ENCODE results near the gene NDUFS6.

NDUFS6 gene

DNA sequence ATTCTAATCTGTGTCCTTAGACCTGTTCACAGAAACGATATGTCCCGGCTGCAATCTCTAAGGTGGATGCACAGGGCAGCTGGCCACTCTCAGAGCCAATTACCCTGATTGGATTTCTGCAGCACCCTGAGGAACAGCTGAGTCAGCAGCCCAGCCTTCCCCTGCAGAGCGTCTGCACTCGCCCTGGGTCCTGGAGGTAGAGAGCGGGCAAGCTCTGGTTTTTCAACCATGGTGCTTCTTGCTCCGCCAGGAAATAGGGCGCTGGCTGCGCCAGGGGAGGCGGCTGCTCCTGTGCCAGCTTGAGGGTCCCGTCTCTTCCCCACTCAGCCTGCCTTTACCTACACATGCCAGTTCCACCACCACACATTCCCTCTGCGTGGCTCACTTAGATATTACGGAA is 19.2 kb downstream of the NDUFS6 start:
- no peak overlapping the region for H3K4me3 ChIP-seq (ENCODE audit: extremely low read depth, insufficient read depth, low read length, poor library complexity, severe bottlenecking)
- no peak overlapping the region for H3K27ac ChIP-seq (ENCODE audit: low read depth, low read length, severe bottlenecking)
- 85 to 99% methylated on average over 7 to 10 of the region's 12 CpGs for WGBS, 2 experiments (ENCODE audit: insufficient coverage in 2 of 2)
- H3K4me1 ChIP-seq (ENCODE audit: control insufficient read depth, insufficient read depth, low read length, poor library complexity, severe bottlenecking), result no peaks in the 10 kb centered on the region
- peaks cover 81% of the 10 kb centered on the region for H3K36me3 ChIP-seq (ENCODE audit: control insufficient read depth, insufficient read depth, low read length)
- no peaks in the 10 kb centered on the region for H3K9me3 ChIP-seq (ENCODE audit: control insufficient read depth, low read length)

DNA sequence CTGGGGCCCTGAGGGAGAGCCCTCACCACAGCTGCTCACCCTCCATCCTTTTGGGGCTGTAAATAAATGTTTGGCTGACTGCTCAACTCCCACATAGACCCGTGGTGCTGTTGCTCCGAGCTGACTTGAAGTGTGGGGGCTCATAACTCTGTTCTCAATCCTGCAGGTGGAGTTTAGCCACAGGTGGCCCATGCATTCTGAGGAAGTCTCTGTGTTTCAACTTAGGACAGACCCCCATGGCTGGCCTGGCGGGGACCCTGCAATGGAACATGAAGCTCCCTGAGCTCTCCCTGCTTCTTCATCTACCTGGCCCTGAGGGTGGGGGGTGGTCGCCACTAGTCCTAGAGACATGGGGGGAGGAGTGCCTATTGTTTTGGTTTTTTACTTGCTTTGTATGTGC is 19.7 kb downstream of the NDUFS6 start:
- 100% methylated on average over 3 of the region's 4 CpGs for WGBS, 2 experiments (ENCODE audit: insufficient coverage in 2 of 2)
- H3K4me3 ChIP-seq (ENCODE audit: extremely low read depth, insufficient read depth, low read length, poor library complexity, severe bottlenecking), result no peak overlapping the region
- H3K36me3 ChIP-seq (ENCODE audit: control insufficient read depth, insufficient read depth, low read length), result peaks cover 77% of the 10 kb centered on the region
- no peak overlapping the region for H3K27ac ChIP-seq (ENCODE audit: low read depth, low read length, severe bottlenecking)
- no peaks in the 10 kb centered on the region for H3K4me1 ChIP-seq (ENCODE audit: control insufficient read depth, insufficient read depth, low read length, poor library complexity, severe bottlenecking)
- H3K9me3 ChIP-seq (ENCODE audit: control insufficient read depth, low read length), result no peaks in the 10 kb centered on the region

DNA sequence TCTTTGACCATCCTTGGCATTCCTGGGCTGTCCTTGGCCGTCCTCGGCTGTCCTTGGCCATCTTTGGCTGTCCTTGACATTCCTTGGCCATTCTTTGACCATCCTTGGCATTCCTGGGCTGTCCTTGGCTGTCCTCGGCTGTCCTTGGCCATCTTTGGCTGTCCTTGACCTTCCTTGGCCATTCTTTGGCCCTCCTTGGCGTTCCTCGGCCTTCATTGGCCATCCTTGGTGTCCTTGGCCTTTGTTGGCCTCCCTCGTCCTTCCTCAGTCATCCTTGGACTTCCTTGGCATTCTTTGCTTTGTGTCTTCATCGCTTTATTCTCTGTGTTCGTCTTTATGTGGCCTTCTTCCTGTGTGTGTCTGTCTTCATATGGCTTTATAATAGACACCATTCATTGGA is 20.7 kb downstream of the NDUFS6 start:
- 96 to 97% methylated on average over 6 to 7 of the region's 8 CpGs for WGBS, 2 experiments (ENCODE audit: insufficient coverage in 2 of 2)
- H3K9me3 ChIP-seq (ENCODE audit: control insufficient read depth, low read length), result no peaks in the 10 kb centered on the region

GRCh38 chr5:1823381-1824034 is 22.3 kb downstream of the NDUFS6 start:
- Histone ChIP-seq H3K4me3 (ENCODE audit: extremely low read depth, insufficient read depth, low read length, poor library complexity, severe bottlenecking) (no peak overlapping the region), H3K9me3 (ENCODE audit: control insufficient read depth, low read length) (no peaks in the 10 kb centered on the region), H3K36me3 (ENCODE audit: control insufficient read depth, insufficient read depth, low read length) (peaks cover 68% of the 10 kb centered on the region), H3K27ac (ENCODE audit: low read depth, low read length, severe bottlenecking) (no peak overlapping the region), H3K4me1 (ENCODE audit: control insufficient read depth, insufficient read depth, low read length, poor library complexity, severe bottlenecking) (no peaks in the 10 kb centered on the region)
- WGBS, 2 experiments (ENCODE audit: insufficient coverage in 2 of 2), result 81 to 85% methylated on average over 9 to 10 of the region's 12 CpGs

More for the DNA sequence above, 20.7 kb downstream of the NDUFS6 start:
- no peak overlapping the region for H3K4me3 ChIP-seq (ENCODE audit: extremely low read depth, insufficient read depth, low read length, poor library complexity, severe bottlenecking)
- no peak overlapping the region for H3K27ac ChIP-seq (ENCODE audit: low read depth, low read length, severe bottlenecking)
- H3K4me1 ChIP-seq (ENCODE audit: control insufficient read depth, insufficient read depth, low read length, poor library complexity, severe bottlenecking), result no peaks in the 10 kb centered on the region
- peaks cover 76% of the 10 kb centered on the region for H3K36me3 ChIP-seq (ENCODE audit: control insufficient read depth, insufficient read depth, low read length)

GRCh38 chr5:1824109-1824821 is 23.1 kb downstream of the NDUFS6 start:
- peaks cover 60% of the 10 kb centered on the region for H3K36me3 ChIP-seq (ENCODE audit: control insufficient read depth, insufficient read depth, low read length)

GRCh38 chr5:1824903-1825841 is 24.0 kb downstream of the NDUFS6 start:
- Histone ChIP-seq H3K27ac (ENCODE audit: low read depth, low read length, severe bottlenecking) (no peak overlapping the region), H3K4me1 (ENCODE audit: control insufficient read depth, insufficient read depth, low read length, poor library complexity, severe bottlenecking) (no peaks in the 10 kb centered on the region), H3K36me3 (ENCODE audit: control insufficient read depth, insufficient read depth, low read length) (peaks cover 51% of the 10 kb centered on the region), H3K4me3 (ENCODE audit: extremely low read depth, insufficient read depth, low read length, poor library complexity, severe bottlenecking) (no peak overlapping the region), H3K9me3 (ENCODE audit: control insufficient read depth, low read length) (no peaks in the 10 kb centered on the region)
- 96 to 99% methylated on average over 22 to 27 of the region's 27 CpGs for WGBS, 2 experiments (ENCODE audit: insufficient coverage in 2 of 2)

More at GRCh38 chr5:1824109-1824821, 23.1 kb downstream of the NDUFS6 start:
- Histone ChIP-seq H3K4me1 (ENCODE audit: control insufficient read depth, insufficient read depth, low read length, poor library complexity, severe bottlenecking) (no peaks in the 10 kb centered on the region), H3K4me3 (ENCODE audit: extremely low read depth, insufficient read depth, low read length, poor library complexity, severe bottlenecking) (no peak overlapping the region), H3K27ac (ENCODE audit: low read depth, low read length, severe bottlenecking) (no peak overlapping the region), H3K9me3 (ENCODE audit: control insufficient read depth, low read length) (no peaks in the 10 kb centered on the region)
- 90 to 92% methylated on average over 19 to 24 of the region's 25 CpGs for WGBS, 2 experiments (ENCODE audit: insufficient coverage in 2 of 2)

DNA sequence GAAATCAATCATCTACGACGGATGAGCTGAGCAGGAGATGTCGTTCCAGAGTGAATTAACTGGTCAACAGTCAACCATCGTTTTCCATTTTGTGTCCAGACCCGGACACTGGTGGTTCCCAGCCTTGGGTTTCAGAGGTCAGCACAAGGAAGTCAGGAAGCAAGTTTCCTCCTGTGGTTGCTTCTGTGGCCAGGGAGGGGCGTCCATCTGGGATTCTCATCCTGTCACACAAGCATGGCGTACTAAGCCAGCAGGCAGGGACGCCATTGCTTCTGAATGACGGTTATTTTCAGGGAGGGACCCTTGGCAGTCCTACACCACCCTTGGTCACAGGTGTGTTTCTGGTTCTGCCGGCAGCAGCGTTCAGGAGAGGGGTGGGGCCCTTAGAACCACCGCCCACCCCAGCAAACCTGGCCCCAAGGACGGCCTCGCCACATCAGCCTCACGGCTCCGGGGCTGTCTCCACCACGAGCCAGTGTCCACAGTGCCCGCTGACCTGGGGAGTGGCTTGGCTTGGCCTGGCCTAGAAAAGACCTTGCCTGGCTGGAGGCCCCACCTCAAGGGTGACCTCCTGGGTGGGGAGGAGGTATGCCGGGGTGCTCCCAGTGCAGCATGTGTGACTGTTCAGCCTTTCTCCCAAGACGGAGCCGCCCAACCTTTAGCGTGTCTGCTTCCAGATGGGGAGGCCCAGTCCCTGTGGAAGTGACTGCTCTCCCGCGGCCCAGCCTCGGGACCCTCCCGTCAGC is 25.2 kb downstream of the NDUFS6 start:
- H3K9me3 ChIP-seq (ENCODE audit: control insufficient read depth, low read length), result no peaks in the 10 kb centered on the region
- no peak overlapping the region for H3K4me3 ChIP-seq (ENCODE audit: extremely low read depth, insufficient read depth, low read length, poor library complexity, severe bottlenecking)
- peaks cover 39% of the 10 kb centered on the region for H3K36me3 ChIP-seq (ENCODE audit: control insufficient read depth, insufficient read depth, low read length)
- H3K27ac ChIP-seq (ENCODE audit: low read depth, low read length, severe bottlenecking), result no peak overlapping the region
- peaks cover 3% of the 10 kb centered on the region for H3K4me1 ChIP-seq (ENCODE audit: control insufficient read depth, insufficient read depth, low read length, poor library complexity, severe bottlenecking)
- WGBS, 2 experiments (ENCODE audit: insufficient coverage in 2 of 2), result 88 to 89% methylated on average over 17 to 20 of the region's 26 CpGs

GRCh38 chr5:1827025-1827885 is 26.0 kb downstream of the NDUFS6 start:
- Histone ChIP-seq H3K36me3 (ENCODE audit: control insufficient read depth, insufficient read depth, low read length) (peaks cover 31% of the 10 kb centered on the region), H3K9me3 (ENCODE audit: control insufficient read depth, low read length) (no peaks in the 10 kb centered on the region), H3K4me1 (ENCODE audit: control insufficient read depth, insufficient read depth, low read length, poor library complexity, severe bottlenecking) (peaks cover 9% of the 10 kb centered on the region), H3K4me3 (ENCODE audit: extremely low read depth, insufficient read depth, low read length, poor library complexity, severe bottlenecking) (no peak overlapping the region), H3K27ac (ENCODE audit: low read depth, low read length, severe bottlenecking) (no peak overlapping the region)
- WGBS, 2 experiments (ENCODE audit: insufficient coverage in 2 of 2), result 96% methylated on average over 21 to 23 of the region's 26 CpGs

GRCh38 chr5:1827886-1828397 is 26.7 kb downstream of the NDUFS6 start:
- H3K4me1 ChIP-seq (ENCODE audit: control insufficient read depth, insufficient read depth, low read length, poor library complexity, severe bottlenecking), result peaks cover 9% of the 10 kb centered on the region
- H3K4me3 ChIP-seq (ENCODE audit: extremely low read depth, insufficient read depth, low read length, poor library complexity, severe bottlenecking), result no peak overlapping the region
- H3K36me3 ChIP-seq (ENCODE audit: control insufficient read depth, insufficient read depth, low read length), result peaks cover 25% of the 10 kb centered on the region
- H3K9me3 ChIP-seq (ENCODE audit: control insufficient read depth, low read length), result no peaks in the 10 kb centered on the region
- H3K27ac ChIP-seq (ENCODE audit: low read depth, low read length, severe bottlenecking), result no peak overlapping the region
- 87 to 95% methylated on average over 25 to 29 of the region's 39 CpGs for WGBS, 2 experiments (ENCODE audit: insufficient coverage in 2 of 2)
